ENCODE measurements around the gene NTRK3.

The NTRK3 gene

DNA sequence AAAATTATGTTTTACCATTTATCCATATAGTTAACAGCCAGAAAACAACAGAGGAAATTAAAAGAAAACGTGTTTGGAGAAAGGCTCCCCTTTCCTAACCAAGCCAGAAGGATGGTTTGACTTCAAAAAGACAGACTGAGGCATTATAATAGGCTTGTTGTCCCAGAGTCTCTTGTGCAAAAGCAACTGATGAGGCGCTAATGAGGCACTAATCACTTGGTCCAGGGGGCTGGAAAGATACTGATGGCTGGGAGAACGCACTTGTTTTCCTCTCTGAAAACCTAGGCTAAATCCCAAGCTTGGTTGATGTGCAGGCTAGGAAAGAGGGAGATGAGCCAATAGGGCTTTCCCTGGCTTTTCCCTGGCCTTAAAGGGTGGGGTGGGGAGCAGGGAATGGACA is 389.6 kb downstream of the NTRK3 start:
- no peaks in the 10 kb centered on the region for H4K20me1 ChIP-seq (ENCODE audit: control insufficient read depth, insufficient read depth, low read depth, low read length)
- no peaks in the 10 kb centered on the region for H3K9me3 ChIP-seq (ENCODE audit: control insufficient read depth, insufficient read depth, low read length)
- H3K27ac ChIP-seq (ENCODE audit: low read depth, low read length): no peak overlapping the region
- H3K4me1 ChIP-seq (ENCODE audit: control insufficient read depth, low read length): no peaks in the 10 kb centered on the region
- H3K4me2 ChIP-seq (ENCODE audit: low read length): no peak overlapping the region
- H3K79me2 ChIP-seq (ENCODE audit: control insufficient read depth, low read length): no peaks in the 10 kb centered on the region
- TF ChIP-seq, protein P1, sequence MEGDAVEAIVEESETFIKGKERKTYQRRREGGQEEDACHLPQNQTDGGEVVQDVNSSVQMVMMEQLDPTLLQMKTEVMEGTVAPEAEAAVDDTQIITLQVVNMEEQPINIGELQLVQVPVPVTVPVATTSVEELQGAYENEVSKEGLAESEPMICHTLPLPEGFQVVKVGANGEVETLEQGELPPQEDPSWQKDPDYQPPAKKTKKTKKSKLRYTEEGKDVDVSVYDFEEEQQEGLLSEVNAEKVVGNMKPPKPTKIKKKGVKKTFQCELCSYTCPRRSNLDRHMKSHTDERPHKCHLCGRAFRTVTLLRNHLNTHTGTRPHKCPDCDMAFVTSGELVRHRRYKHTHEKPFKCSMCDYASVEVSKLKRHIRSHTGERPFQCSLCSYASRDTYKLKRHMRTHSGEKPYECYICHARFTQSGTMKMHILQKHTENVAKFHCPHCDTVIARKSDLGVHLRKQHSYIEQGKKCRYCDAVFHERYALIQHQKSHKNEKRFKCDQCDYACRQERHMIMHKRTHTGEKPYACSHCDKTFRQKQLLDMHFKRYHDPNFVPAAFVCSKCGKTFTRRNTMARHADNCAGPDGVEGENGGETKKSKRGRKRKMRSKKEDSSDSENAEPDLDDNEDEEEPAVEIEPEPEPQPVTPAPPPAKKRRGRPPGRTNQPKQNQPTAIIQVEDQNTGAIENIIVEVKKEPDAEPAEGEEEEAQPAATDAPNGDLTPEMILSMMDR (IDR thresholded peaks at IDR 0.05; ENCODE audit: low read depth, low read length, poor library complexity, severe bottlenecking): no peak
- no peak for TF ChIP-seq EZH2phosphoT487 (IDR thresholded peaks at IDR 0.05; ENCODE audit: borderline replicate concordance, low read length)
- H3K36me3 ChIP-seq (ENCODE audit: control insufficient read depth, low read length): no peaks in the 10 kb centered on the region
- no peaks in the 10 kb centered on the region for H3F3A ChIP-seq (ENCODE audit: control insufficient read depth, insufficient read depth)
- no peak overlapping the region for H3K4me3 ChIP-seq (ENCODE audit: low read length)
- no peaks in the 10 kb centered on the region for H3K27me3 ChIP-seq (ENCODE audit: control insufficient read depth, low read length)
- no peaks in the 10 kb centered on the region for H3K9me2 ChIP-seq (replicated peaks; ENCODE audit: control insufficient read depth, low read length)

DNA sequence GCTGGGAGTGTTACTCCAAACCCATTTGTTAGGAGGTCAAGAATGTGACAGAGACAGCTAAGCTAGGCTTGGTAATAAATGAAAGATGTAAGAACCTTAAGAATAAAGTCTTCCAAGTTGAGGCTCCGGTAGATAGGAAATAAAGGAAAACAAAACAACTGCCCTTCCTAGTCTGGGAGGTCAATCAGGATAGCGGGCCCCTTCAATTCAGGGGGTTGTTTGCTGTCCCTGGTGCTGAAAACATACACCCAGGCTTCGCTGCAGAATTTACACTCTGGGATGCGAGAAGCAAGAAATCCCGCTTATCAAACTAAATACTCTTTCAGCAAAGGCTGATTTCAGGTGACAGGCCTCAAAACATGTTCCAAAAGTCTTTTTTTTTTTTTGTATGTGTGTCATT is 393.4 kb downstream of the NTRK3 start:
- no peaks in the 10 kb centered on the region for H3K27me3 ChIP-seq (ENCODE audit: control insufficient read depth, low read length)
- no peaks in the 10 kb centered on the region for H3K9me3 ChIP-seq (ENCODE audit: control insufficient read depth, insufficient read depth, low read length)
- no peak overlapping the region for H3K27ac ChIP-seq (ENCODE audit: low read depth, low read length)
- H3K4me2 ChIP-seq (ENCODE audit: low read length): no peak overlapping the region
- H3K4me3 ChIP-seq (ENCODE audit: low read length): no peak overlapping the region
- no peaks in the 10 kb centered on the region for H3K79me2 ChIP-seq (ENCODE audit: control insufficient read depth, low read length)
- no peaks in the 10 kb centered on the region for H3F3A ChIP-seq (ENCODE audit: control insufficient read depth, insufficient read depth)
- H3K36me3 ChIP-seq (ENCODE audit: control insufficient read depth, low read length): no peaks in the 10 kb centered on the region
- no peaks in the 10 kb centered on the region for H3K9me2 ChIP-seq (replicated peaks; ENCODE audit: control insufficient read depth, low read length)
- H3K4me1 ChIP-seq (ENCODE audit: control insufficient read depth, low read length): no peaks in the 10 kb centered on the region
- H4K20me1 ChIP-seq (ENCODE audit: control insufficient read depth, insufficient read depth, low read depth, low read length): no peaks in the 10 kb centered on the region
- TF ChIP-seq, protein P1 (IDR thresholded peaks at IDR 0.05; ENCODE audit: low read depth, low read length, poor library complexity, severe bottlenecking): no peak
- no peak for TF ChIP-seq EZH2phosphoT487 (IDR thresholded peaks at IDR 0.05; ENCODE audit: borderline replicate concordance, low read length)

DNA sequence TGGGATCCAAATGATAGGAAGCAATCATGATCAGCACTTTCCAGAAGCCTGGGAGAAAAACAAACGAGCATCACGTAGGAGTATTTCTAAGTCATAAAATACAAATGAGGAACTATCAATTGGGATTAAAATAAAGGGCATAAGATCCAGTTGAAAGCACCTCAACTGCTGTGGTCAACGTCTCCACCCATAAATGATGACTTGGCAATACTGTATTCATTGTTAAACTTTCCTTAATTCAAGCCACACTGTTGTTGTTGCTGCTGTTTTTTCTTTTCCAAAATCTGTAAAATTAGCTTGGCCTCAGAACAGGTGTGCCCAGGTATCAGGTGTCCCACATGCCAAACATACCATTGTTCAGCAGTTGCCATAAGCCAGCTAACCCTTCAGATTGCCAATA is 395.8 kb downstream of the NTRK3 start:
- Histone ChIP-seq H3K4me3 (ENCODE audit: low read length) (no peak overlapping the region), H3K36me3 (ENCODE audit: control insufficient read depth, low read length) (no peaks in the 10 kb centered on the region), H3K4me1 (ENCODE audit: control insufficient read depth, low read length) (no peaks in the 10 kb centered on the region), H4K20me1 (ENCODE audit: control insufficient read depth, insufficient read depth, low read depth, low read length) (no peaks in the 10 kb centered on the region), H3K9me2 (replicated peaks; ENCODE audit: control insufficient read depth, low read length) (no peaks in the 10 kb centered on the region), H3K9me3 (ENCODE audit: control insufficient read depth, insufficient read depth, low read length) (no peaks in the 10 kb centered on the region), H3K79me2 (ENCODE audit: control insufficient read depth, low read length) (no peaks in the 10 kb centered on the region), H3K4me2 (ENCODE audit: low read length) (no peak overlapping the region), H3F3A (ENCODE audit: control insufficient read depth, insufficient read depth) (no peaks in the 10 kb centered on the region), H3K27me3 (ENCODE audit: control insufficient read depth, low read length) (no peaks in the 10 kb centered on the region), H3K27ac (ENCODE audit: low read depth, low read length) (no peak overlapping the region)
- TF ChIP-seq, protein P1 (IDR thresholded peaks at IDR 0.05; ENCODE audit: low read depth, low read length, poor library complexity, severe bottlenecking): no peak
- TF ChIP-seq EZH2phosphoT487 (IDR thresholded peaks at IDR 0.05; ENCODE audit: borderline replicate concordance, low read length): no peak

DNA sequence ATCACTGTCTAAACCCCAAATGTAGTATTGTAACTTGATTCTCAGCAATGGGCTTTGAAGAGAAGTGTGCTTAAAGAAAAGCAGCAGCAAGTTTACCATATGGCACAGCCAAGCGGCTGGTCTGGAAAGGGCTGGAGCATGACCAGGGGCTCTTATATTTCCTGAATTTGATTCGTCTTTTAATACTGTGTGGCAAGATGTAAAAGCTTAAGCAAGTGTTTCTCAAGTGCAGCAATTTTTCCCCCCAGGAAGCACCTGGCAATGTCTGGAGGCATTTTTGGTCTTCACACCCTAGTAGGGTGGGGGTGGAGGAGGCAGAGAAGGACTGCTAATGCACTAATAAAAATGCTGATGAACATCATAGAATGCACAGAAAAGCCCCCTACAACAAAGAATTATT is 397.9 kb downstream of the NTRK3 start:
- TF ChIP-seq, protein P1 (IDR thresholded peaks at IDR 0.05; ENCODE audit: low read depth, low read length, poor library complexity, severe bottlenecking): no peak
- TF ChIP-seq EZH2phosphoT487 (IDR thresholded peaks at IDR 0.05; ENCODE audit: borderline replicate concordance, low read length): no peak
- Histone ChIP-seq H3F3A (ENCODE audit: control insufficient read depth, insufficient read depth) (no peaks in the 10 kb centered on the region), H3K36me3 (ENCODE audit: control insufficient read depth, low read length) (no peaks in the 10 kb centered on the region), H3K79me2 (ENCODE audit: control insufficient read depth, low read length) (no peaks in the 10 kb centered on the region), H3K27me3 (ENCODE audit: control insufficient read depth, low read length) (no peaks in the 10 kb centered on the region), H3K4me2 (ENCODE audit: low read length) (no peak overlapping the region), H3K27ac (ENCODE audit: low read depth, low read length) (no peak overlapping the region), H4K20me1 (ENCODE audit: control insufficient read depth, insufficient read depth, low read depth, low read length) (no peaks in the 10 kb centered on the region), H3K9me2 (replicated peaks; ENCODE audit: control insufficient read depth, low read length) (no peaks in the 10 kb centered on the region; the same call in 1 of the 2 replicates), H3K4me1 (ENCODE audit: control insufficient read depth, low read length) (no peaks in the 10 kb centered on the region), H3K4me3 (ENCODE audit: low read length) (no peak overlapping the region), H3K9me3 (ENCODE audit: control insufficient read depth, insufficient read depth, low read length) (no peaks in the 10 kb centered on the region)
